HG03558 (cell line): ENCODE results near the gene TSPEAR.
"Not testable (repeated sequence)": the region's sequence is repeated elsewhere in the genome, so short reads cannot be mapped to it uniquely, and the experiment has no call there.

ENCODE experiments used
- ATAC-seq: cut with Tn5 transposase; IDR thresholded peaks from one replicate; pipeline ENCODE4 v1.9.1; 2021; ENCODE audit warnings: moderate number of reproducible peaks; ENCODE audit not compliant: unreplicated experiment; ENCODE audit errors: extremely low read depth

TSPEAR gene

DNA sequence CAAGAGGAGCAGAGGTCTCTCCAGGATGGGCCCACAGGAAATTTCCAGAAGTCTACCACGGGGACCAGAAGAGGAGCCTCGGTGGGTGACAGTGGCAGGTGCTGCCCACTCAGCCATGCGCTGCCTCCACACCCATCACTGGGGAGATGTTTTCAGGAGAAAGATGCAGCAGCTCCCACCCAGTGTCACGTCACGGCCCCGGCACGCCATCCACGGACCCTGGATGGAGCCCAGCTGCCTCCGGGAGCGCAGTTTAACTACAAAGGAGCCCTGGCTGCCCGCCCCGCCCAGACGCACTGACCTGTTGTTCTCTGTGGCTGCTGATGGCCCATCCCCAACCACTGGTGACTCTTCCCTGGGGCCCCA is 6.8 kb downstream of the TSPEAR start:
- ATAC-seq = no peak

DNA sequence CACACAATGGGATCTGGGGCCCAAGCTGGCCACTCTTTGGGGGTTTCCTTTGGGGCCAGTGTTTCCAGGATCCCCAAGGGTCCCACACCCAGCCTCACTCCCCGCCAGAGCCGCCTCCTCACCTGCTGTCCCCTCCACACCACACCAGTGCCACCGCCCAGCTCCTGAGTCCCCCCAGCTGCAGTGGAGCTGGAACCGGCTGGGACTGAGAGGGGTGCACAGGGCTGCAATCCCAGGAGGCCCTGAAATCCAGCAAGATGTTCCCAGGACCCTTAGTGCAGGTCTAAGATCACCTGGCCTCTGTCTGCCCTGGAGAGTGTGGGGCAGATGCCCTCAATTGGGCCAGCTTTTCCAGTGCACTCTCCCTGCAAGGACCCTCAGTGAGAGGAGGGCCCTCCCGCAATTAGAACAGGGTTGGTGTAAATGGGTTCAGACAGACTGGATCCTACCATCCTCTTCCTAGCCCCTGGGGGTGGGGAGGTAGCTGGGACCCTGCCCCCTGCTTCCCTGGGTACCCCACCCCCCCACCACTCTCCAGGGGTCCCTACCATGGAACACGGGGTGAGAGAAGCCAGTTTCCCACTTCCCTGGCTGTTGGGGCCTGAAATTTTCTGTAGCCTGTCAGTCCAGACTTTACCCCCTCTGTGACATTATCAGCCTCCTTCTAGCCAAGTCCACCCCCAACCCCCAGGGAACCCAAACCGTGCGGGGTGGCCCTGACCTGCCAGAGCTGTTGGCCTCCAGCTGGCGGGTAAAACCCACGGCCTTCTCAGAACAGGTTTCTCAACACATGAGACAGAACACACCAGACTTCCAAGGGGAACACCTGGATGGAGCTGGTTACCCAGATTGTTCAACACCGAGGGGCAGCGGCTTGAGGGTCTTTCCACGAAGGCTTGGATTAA is 7.4 kb downstream of the TSPEAR start:
- ATAC-seq = no peak

DNA sequence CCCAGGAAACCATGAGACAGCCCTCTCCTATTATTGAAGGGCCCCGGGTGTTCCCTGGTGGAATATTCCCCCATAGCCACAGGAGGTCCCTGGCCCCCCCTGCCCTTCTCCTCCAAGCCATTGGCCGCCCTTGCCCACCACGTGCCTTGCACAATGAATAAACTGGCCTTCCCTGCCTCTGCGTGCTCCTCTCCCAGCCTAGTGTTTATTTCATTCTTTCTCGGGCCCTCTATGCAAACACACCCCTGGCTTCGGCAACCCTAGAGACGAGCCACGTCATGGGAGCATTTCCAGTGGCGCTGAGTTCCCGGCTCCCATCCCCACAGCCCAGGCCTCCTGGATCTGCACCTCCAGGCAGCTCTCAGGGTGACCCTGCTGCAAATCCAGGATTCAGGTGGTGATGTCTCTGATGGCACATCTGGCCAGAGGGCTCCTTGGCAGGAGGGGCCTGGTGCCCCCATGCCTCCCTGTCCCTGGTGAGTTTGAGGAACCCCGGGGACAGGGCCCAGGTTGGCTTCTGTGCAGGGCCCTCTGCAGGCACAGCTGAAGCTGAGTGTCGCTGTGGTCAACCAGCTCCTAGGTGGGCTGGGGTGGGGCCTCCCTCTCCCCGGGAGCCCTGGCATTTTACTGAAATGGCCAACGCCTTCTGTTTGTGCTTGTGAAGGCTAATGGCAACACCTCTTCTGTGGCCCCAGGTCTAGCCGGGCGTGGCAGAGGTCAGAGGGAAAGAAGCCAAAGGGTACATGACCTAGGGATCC is 8.2 kb downstream of the TSPEAR start:
- ATAC-seq = no peak

DNA sequence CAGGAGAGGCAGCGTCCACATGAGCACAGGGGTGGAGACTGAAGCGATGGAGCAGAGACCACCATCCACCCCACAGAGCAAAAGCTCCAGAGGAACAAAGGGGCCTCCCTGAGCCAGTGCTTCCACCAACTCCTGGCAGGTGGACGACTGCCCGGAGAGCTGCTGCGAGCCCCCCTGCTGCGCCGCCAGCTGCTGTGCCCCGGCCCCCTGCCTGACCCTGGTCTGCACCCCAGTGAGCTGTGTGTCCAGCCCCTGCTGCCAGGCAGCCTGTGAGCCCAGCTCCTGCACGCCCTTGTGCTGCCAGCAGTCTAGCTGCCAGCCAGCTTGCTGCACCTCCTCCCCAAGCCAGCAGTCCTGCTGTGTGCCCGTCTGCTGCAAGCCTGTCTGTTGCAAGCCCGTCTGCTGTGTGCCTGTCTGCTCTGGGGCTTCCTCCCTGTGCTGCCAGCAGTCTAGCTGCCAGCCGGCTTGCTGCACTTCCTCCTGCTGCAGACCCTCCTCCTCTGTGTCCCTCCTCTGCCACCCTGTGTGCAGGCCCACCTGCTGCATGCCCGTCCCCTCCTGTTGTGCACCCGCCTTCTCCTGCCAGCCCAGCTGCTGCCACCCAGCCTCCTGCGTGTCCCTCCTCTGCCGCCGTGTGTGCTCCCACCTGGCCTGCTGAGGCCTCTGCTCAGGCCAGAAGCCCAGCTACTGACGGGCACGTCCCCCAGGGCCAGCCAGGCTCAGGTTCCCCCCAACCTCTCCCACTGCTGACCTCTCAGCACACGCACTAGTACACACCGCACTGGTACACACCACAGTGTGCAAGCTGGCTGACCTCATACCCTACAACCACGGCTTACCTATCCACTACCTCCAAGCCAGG is 9.0 kb downstream of the TSPEAR start:
- ATAC-seq = no peak

DNA sequence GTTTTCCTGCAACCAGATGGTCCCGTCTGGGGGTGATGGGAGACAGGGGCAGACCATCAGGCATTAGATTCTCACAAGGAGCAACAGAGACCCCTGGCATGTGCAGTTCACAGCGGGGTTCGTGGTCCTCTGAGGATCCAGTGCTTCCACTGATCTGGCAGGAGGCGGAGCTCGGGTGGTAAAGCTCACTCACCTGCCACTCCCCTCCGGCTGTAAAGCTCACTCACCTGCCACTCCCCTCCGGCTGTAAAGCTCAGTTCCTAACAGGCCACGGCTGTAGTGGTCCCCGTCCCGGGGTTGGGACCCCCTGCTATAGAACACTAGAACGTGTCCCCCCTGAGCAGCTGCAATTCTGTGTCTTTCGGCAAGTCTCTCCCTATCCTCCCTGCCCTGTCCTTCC is 9.8 kb downstream of the TSPEAR start:
- ATAC-seq = no peak

DNA sequence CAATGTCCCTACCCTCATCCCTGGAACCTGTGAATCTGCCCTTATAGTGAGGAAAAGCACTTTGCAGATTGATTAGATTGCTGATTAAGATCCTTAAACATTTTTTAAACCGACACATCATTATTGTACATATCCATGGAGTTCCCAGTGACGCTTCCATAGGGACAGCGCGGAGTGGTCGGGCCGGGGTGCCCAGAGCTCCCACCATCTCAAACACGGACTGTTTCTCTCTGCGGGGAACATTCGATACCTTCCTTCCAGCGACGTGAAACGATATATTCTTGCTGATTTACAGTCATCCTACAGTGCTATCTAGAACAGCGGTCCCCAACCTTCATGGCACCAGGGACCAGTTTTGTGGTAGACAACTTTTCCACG is 10.4 kb downstream of the TSPEAR start:
- ATAC-seq = no peak

DNA sequence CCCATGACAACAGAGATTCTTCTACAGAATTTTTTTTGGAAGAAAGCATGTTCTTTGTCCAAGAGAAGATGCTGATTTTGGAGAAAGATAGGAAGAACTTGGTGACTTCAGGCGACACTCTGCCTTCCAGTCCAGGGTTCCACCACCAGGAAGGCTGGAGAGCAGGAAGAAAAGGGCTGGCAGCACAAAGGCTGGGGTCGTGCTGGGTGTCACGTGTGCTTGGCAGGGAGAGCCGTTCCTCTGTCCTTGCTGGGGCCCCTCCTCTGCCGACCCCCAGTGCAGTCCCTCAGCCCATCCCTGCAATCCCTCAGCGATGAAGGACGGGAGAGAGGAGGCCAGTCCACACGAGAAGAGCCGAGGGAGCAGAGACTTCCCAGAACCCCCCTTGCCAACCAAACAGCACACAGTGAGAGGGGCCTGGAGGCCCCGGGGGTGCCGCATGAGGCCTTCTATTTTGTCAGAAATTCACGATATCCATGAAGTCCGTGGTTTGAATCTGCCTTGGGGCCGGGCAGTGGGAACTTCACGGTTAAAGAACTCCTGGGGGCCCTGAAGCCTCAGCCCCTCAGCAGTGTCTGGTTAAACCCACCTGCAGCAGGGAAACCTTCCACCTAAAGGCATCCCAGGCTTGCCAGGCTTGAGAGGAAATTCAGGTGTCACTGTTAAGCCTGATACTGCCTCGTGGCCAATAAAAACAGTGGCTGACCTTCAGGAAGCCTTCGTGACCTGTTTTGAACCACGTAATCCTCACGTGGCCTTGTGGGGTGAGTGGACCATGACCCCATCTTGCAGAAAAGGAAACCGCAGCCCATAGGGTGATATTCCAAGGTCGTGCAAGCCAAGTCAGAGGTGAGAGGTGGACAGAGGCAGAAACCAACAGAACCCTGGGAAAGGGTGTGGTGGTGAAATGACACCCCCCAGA is 11.0 kb downstream of the TSPEAR start:
- ATAC-seq = no peak

DNA sequence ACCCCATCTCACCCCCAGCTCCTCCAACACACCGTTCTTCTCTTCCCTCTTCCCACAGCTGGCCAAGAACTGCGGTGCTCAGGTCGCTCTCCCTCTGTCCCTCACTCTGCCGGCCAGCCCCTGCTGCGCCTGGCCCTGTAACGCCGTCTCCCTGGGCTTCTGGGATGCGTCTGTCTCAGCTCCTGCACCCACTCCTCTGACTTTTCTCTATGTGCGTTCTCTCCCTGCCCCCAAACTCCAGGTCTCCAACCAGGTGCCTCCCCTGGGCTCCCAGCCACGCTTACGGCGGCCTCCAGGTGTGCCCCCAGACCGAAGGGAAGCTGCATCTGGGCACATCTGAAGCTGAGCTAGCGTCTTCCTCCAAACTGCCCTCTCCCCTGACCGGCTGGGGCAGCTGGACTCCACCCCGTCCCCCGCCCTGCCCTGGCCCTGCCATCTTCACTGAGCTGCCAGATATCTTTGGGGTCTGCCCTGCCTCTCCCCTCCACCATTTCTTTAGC is 11.8 kb downstream of the TSPEAR start:
- ATAC-seq = no peak

DNA sequence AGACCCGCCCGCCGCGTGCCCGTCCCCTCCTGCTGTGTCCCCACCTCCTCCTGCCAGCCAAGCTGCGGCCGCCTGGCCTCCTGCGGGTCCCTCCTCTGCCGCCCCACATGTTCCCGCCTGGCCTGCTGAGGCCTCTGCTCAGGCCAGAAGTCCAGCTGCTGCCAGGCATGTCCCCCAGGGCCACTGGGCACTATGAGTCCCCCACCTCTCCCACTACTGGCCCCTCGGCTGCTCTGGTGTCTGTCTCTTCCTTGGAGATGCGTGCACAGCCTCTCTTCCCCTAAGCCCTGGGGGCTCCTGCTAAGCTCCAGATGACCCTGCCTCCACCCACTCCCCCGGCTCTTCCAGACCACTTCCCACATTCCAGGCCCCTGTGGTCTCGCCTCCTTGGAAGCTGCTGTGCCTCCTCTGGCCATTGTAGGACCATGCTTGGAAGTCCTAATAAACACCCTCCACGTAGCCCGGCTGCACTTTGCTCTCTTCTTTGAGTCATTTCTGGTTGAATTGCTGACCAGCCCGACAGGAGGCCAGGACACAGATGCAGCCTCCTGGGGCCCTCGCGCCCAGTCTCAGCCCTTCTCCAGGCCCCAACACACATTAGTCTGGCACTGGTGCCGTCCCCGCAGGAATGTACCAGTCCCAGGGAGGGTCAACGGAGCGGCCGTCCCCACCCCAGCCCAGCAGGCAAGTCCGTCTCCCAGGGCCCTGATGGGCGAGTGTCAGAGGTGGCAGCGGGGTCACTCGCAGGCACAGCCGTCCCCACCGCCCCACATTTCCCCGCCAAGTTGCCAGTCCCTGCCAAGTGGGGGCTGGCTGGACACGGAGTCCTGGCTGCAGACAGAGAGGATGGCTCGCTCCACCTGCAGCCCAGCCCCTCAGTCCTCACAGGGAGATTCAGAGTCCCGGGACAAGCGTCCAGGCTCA is 13.3 kb downstream of the TSPEAR start:
- ATAC-seq = no peak

DNA sequence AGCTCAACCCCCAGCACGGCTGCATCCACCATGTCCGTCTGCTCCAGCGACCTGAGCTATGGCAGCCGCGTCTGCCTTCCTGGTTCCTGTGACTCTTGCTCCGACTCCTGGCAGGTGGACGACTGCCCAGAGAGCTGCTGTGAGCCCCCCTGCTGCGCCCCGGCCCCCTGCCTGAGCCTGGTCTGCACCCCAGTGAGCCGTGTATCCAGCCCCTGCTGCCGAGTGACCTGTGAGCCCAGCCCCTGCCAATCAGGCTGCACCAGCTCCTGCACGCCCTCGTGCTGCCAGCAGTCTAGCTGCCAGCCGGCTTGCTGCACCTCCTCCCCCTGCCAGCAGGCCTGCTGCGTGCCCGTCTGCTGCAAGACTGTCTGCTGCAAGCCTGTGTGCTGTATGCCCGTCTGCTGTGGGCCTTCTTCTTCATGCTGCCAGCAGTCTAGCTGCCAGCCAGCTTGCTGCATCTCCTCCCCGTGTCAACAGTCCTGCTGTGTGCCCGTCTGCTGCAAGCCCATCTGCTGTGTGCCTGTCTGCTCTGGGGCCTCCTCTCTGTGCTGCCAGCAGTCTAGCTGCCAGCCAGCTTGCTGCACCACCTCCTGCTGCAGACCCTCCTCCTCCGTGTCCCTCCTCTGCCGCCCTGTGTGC is 14.1 kb downstream of the TSPEAR start, which contains the start of gene KRTAP10-12:
Gene KRTAP10-12 (plus strand): TSS at position 1 of the 639 bp plus-strand sequence. CDS start 30 bp downstream, at position 31.
- ATAC-seq = not testable (repeated sequence)

DNA sequence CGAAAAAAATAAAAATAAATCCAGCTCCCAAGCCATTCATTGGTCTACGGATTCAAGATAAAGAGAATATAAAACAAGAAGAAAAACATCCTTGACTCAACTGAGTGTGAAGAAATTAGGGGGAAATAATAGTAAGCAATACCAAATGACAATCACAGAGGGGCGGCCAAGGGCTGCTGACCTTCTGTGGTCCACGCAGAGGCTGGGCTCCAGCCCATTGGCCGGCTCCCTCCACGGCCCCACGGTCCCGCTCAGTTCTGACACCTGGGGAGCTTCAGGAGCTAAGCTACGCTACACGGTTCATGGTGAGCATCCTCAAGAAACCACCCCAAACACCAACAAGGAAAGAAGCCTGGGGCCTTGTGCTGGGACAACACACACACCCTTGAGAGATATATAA is 14.8 kb downstream of the TSPEAR start:
- no peak for ATAC-seq

DNA sequence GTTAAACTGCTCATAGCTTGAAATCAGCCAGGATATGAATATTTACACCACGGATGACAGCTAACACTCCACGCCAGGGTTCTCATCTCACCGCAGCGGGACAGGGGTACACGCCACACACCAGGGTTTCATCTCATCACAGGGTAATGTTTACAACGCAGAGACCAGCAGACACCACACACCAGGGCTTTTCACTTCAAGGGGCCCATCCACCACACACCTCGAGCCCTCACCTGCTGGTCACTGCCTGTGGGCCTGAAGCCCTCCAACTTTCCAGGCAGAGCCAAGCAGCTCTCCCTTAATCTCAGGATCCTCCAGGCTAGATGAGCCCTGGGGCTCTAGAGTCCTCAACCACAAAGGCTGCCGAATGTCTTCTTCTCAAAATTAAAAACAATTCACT is 15.7 kb downstream of the TSPEAR start:
- no peak for ATAC-seq

DNA sequence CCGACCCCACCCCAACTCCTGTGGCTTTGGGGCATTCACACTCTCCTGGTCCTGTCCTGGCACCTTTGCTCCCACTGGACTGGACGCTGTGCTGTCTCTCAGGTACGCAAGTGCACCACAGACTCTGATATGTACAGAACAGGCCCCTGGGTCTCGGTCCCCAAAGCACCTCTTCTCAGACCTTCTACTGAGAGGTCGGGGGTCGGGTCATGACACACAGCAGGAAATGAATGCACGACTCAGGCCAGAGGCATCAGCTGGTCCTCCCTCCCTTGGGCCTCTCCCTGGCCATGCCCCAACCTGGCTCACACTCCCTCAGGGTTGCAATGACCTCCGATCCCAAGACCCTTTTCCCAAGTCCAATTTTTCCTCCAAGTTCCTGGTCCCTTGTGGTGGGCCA is 16.2 kb downstream of the TSPEAR start:
- no peak for ATAC-seq

DNA sequence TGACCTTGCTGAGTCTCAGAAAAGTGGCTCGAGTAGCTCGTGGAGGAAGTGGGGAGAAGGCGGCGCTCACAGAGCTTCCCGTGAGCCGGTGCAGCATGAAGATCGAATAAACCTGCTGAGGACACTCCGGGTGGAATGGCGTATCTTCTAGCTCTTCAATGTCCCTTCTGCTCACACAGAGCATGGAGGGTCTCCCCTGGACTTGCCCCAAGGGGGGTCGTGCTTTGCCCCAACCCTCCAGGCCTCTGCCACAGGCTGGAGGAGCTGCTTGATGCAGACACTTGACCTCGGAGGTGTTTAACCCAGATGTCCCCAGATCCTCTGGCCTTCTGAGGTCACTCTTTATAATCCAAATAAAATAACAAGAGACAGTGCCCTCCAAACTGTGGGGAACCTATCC is 16.6 kb downstream of the TSPEAR start:
- ATAC-seq = no peak

DNA sequence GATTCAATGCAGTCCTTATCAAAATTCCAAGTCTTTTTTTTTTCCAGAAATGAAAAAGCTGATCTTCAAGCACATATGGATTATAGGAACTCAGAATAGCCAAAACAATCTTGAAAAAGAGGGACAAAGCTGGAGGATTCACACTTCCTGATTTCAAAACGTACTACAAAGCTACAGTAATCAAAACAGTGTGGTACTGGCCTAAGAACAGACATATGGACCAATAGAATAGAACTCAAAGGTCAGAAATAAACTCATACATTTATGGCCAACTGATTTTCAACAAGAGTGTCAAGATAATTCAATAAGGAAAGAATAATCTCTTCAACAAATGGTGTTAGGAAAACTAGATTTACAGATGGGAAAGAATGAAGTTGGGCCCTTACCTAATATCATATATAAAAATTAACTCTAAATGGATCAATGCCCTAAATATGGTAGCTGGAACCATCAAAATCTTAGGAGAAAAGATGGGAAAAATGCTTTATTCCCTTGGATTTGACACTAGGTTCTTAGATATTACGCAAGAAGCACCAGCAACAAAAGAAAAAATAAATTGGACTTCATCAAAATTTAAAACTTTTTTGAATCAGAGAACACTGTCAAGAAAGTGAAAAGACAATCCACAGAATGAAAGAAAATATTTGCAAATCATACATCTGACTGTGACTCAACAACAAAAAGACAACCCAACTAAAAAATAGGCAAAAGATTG is 18.4 kb downstream of the TSPEAR start:
- no peak for ATAC-seq

DNA sequence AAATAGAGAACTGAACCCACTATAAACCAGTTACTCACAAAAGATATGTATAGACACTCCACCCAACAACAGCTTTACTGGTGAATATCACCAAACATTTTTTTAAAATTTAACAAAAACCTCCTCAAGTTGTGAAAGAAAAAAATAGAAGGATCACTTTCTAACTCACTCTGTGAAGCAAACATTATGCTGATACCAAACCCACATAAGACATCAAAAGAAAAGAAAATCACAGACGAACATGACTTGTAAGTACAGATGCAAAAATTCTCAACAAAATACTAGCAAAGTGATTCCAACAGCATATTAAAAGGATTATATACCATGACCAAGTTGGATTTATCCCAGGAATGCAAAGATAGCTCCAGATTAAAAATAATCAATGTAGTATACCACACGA is 19.7 kb downstream of the TSPEAR start:
- ATAC-seq = no peak

DNA sequence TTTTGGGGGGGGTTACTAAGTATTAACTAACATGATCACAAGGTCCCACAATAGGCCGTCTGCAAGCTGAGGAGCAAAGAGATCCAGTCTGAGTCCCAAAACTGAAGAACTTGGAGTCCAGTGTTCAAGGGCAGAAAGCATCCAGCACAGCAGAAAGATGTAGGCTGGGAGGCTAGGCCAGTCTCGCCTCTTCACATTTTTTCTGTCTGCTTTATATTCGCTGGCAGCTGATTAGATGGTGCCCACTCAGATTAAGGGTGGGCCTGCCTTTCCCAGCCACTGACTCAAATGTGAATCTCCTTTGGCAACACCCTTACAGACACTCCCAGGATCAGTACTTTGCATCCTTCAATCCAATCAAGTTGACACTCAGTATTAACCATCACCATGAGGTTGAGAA is 21.6 kb downstream of the TSPEAR start:
- not testable (repeated sequence) for ATAC-seq
